HFFc6 (cell line): ENCODE data around the gene RIT1. TPM values are rescaled to one million over a fixed set of nuclear protein-coding genes. Genes with fewer than 3 reads are reported as not detected.

Source experiments
- DNase-seq: peaks from one replicate; pipeline ENCODE4 v3.0.0-alpha.2; 2018
- H3K27ac Mint-ChIP-seq: 2 replicates; pipeline ENCODE4 v1.8.0; 2020; ENCODE audit warnings: mild to moderate bottlenecking, mixed read lengths
- H3K27me3 Mint-ChIP-seq: 2 replicates; pipeline ENCODE4 v1.8.0; 2021; ENCODE audit warnings: mild to moderate bottlenecking, moderate library complexity, mixed read lengths; ENCODE audit not compliant: insufficient read depth
- H3K36me3 Mint-ChIP-seq: 2 replicates; pipeline ENCODE4 v1.8.0; 2021; ENCODE audit warnings: low read depth, mixed read lengths
- H3K4me1 Mint-ChIP-seq: 2 replicates; pipeline ENCODE4 v1.8.0; 2020; ENCODE audit warnings: low read depth, mixed read lengths
- H3K4me3 Mint-ChIP-seq: 2 replicates; pipeline ENCODE4 v1.8.0; 2020; ENCODE audit warnings: mild to moderate bottlenecking, moderate library complexity, mixed read lengths
- H3K9me3 Mint-ChIP-seq: 2 replicates; pipeline ENCODE4 v1.8.0; 2020; ENCODE audit warnings: mild to moderate bottlenecking, mixed read lengths
- CTCF ChIP-seq: fragments of 200-600 bp; sonication (generic); IDR thresholded peaks from 2 replicates; pipeline ENCODE4 v1.5.0; 2021; ENCODE audit warnings: antibody characterized with exemption, mild to moderate bottlenecking
- total RNA-seq, 6 experiments: library from RNA; stranded (reverse); fragmentation: NEBNext Ultra II Directional; extraction: Animal tissue kit (Norgen Biotek cat#: 25700); gene quantifications; 2 replicates in 1 of 6; 3 replicates in 5 of 6; pipeline ENCODE4 v1.2.3, GENCODE V29; 2021

Gene RIT1
- total RNA-seq, 6 experiments from 2014 or later, result 26.1 to 35.4 (median 32.1) TPM

- peaks cover 36% of the 10 kb centered on the region for H3K4me1 Mint-ChIP-seq
- no peaks in the 10 kb centered on the region for H3K9me3 Mint-ChIP-seq
- H3K27ac Mint-ChIP-seq, result peak overlapping the region; percentile 25; the same call in 1 of the 2 replicates
Measured at GRCh38 chr1:155889566-155889965, 21.6 kb downstream of the RIT1 start.

GRCh38 chr1:155888481-155888880 is 22.7 kb downstream of the RIT1 start:
- TF ChIP-seq CTCF, result no peak
- no peak overlapping the region for H3K27ac Mint-ChIP-seq
- DNase-seq, result no peak
- H3K27me3 Mint-ChIP-seq, result no peaks in the 10 kb centered on the region; the same call in 1 of the 2 replicates
- no peak overlapping the region for H3K4me3 Mint-ChIP-seq
- peaks cover 41% of the 10 kb centered on the region for H3K4me1 Mint-ChIP-seq
- peaks cover 12% of the 10 kb centered on the region; the same call in 1 of the 2 replicates for H3K36me3 Mint-ChIP-seq
- H3K9me3 Mint-ChIP-seq, result no peaks in the 10 kb centered on the region

More at GRCh38 chr1:155889566-155889965, 21.6 kb downstream of the RIT1 start:
- TF ChIP-seq CTCF, result no peak
- Mint-ChIP-seq H3K36me3 (peaks cover 4% of the 10 kb centered on the region; the same call in 1 of the 2 replicates), H3K27me3 (no peaks in the 10 kb centered on the region; the same call in 1 of the 2 replicates), H3K4me3 (no peak overlapping the region)
- DNase-seq, result no peak

- Mint-ChIP-seq H3K4me1 (peaks cover 23% of the 10 kb centered on the region), H3K27me3 (no peaks in the 10 kb centered on the region), H3K36me3 (peaks cover 19% of the 10 kb centered on the region), H3K4me3 (no peak overlapping the region), H3K9me3 (no peaks in the 10 kb centered on the region), H3K27ac (no peak overlapping the region)
- DNase-seq, result no peak
- no peak for TF ChIP-seq CTCF
Measured at GRCh38 chr1:155884982-155885381, 26.2 kb downstream of the RIT1 start.

GRCh38 chr1:155884031-155884960 is 26.9 kb downstream of the RIT1 start:
- DNase-seq, result no peak
- peaks cover 22% of the 10 kb centered on the region for H3K36me3 Mint-ChIP-seq
- H3K9me3 Mint-ChIP-seq, result no peaks in the 10 kb centered on the region
- H3K27me3 Mint-ChIP-seq, result no peaks in the 10 kb centered on the region; the same call in 1 of the 2 replicates
- peaks cover 17% of the 10 kb centered on the region for H3K4me1 Mint-ChIP-seq
- no peak for TF ChIP-seq CTCF
- no peak overlapping the region for H3K4me3 Mint-ChIP-seq
- H3K27ac Mint-ChIP-seq, result peak overlapping the region; percentile 69

GRCh38 chr1:155882766-155883165 is 28.4 kb downstream of the RIT1 start:
- Mint-ChIP-seq H3K27ac (no peak overlapping the region), H3K4me3 (no peak overlapping the region), H3K36me3 (peaks cover 23% of the 10 kb centered on the region), H3K4me1 (peaks cover 17% of the 10 kb centered on the region), H3K9me3 (no peaks in the 10 kb centered on the region), H3K27me3 (no peaks in the 10 kb centered on the region; the same call in 1 of the 2 replicates)
- no peak for DNase-seq
- peak; percentile 17; the same call in 1 of the 2 replicates for TF ChIP-seq CTCF
